ENCODE data around the gene FBXL16. TPM values are rescaled to one million over a fixed set of nuclear protein-coding genes. Genes with fewer than 3 reads are reported as not detected.

Gene FBXL16
- total and polyA plus RNA-seq, 2 experiments from 2014 or later = 8.9 to 12.6 TPM

DNA sequence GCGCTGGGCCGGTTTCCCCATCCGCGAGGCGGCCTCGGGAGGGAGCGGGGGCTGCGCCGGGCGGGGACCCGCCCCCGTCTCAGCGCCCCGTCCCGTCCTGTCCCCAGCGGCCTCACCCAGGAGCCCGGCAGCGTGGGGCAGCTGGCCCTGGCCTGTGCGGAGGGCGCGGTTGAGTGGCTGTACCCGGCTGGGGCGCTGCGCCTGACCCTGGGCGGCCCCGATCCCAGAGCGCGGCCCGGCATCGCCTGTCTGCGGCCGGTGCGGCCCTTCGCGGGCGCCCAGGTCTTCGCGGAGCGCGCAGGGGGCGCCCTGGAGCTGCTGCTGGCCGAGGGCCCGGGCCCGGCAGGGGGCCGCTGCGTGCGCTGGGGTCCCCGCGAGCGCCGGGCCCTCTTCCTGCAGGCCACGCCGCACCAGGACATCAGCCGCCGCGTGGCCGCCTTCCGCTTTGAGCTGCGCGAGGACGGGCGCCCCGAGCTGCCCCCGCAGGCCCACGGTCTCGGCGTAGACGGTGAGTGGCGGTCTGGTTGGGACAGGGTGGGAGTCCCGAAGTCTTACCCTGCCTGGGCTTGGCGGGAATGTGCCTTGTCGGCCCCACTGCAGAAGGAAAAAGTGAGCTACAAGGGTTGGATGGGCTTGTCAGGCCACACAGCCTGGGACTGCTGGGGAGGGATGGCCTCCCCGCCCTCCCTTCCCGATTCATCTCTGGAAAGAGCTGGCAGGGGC, 10.0 kb upstream of the FBXL16 start:
- Histone ChIP-seq H2AFZ (no peak overlapping the region), H3K4me2 (peak overlapping the region; percentile 81), H3K36me3 (ENCODE audit: insufficient read depth) (no peaks in the 10 kb centered on the region), H3K4me3 (peak overlapping the region; percentile 59), H3K27ac (ENCODE audit: low read depth) (no peak overlapping the region), H3K79me2 (replicated peaks; ENCODE audit: insufficient read depth) (no peaks in the 10 kb centered on the region), H3K27me3 (ENCODE audit: insufficient read depth) (peaks cover 53% of the 10 kb centered on the region), H3K4me1 (ENCODE audit: insufficient read depth) (peaks cover 12% of the 10 kb centered on the region; the same call in 1 of the 2 replicates), H3F3A (replicated peaks; ENCODE audit: low read depth) (no peaks in the 10 kb centered on the region), H3K9me2 (ENCODE audit: insufficient read depth) (no peaks in the 10 kb centered on the region), H4K20me1 (replicated peaks; ENCODE audit: insufficient read depth) (no peaks in the 10 kb centered on the region)
- Mint-ChIP-seq H3K27me3 (ENCODE audit: insufficient read depth, low read depth, poor library complexity) (peaks cover 44% of the 10 kb centered on the region), H3K4me1 (peaks cover 13% of the 10 kb centered on the region; the same call in 2 of the 3 replicates), H3K27ac (no peak overlapping the region), H3K4me3 (peak overlapping the region; percentile 64), H3K36me3 (ENCODE audit: low read depth) (no peaks in the 10 kb centered on the region), H3K9me3 (peaks cover 4% of the 10 kb centered on the region; the same call in 1 of the 3 replicates)
- peak; percentile 17 for ATAC-seq
- TF ChIP-seq EZH2 (IDR thresholded peaks at IDR 0.05; ENCODE audit: low read depth, unreplicated experiment) (peak; percentile 17), CREB1 (CRISPR knock-in tag; IDR thresholded peaks at IDR 0.05; ENCODE audit: low read depth) (no peak), NANOG (IDR thresholded peaks at IDR 0.05; ENCODE audit: borderline replicate concordance) (no peak)
- TF ChIP-seq, protein P1, sequence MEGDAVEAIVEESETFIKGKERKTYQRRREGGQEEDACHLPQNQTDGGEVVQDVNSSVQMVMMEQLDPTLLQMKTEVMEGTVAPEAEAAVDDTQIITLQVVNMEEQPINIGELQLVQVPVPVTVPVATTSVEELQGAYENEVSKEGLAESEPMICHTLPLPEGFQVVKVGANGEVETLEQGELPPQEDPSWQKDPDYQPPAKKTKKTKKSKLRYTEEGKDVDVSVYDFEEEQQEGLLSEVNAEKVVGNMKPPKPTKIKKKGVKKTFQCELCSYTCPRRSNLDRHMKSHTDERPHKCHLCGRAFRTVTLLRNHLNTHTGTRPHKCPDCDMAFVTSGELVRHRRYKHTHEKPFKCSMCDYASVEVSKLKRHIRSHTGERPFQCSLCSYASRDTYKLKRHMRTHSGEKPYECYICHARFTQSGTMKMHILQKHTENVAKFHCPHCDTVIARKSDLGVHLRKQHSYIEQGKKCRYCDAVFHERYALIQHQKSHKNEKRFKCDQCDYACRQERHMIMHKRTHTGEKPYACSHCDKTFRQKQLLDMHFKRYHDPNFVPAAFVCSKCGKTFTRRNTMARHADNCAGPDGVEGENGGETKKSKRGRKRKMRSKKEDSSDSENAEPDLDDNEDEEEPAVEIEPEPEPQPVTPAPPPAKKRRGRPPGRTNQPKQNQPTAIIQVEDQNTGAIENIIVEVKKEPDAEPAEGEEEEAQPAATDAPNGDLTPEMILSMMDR (conservative IDR thresholded peaks at IDR 0.05; ENCODE audit: low read depth in 2 of 2) = peak; percentile 9 to 54; a peak in 3 of 4 replicates
- TF ChIP-seq, protein P2, sequence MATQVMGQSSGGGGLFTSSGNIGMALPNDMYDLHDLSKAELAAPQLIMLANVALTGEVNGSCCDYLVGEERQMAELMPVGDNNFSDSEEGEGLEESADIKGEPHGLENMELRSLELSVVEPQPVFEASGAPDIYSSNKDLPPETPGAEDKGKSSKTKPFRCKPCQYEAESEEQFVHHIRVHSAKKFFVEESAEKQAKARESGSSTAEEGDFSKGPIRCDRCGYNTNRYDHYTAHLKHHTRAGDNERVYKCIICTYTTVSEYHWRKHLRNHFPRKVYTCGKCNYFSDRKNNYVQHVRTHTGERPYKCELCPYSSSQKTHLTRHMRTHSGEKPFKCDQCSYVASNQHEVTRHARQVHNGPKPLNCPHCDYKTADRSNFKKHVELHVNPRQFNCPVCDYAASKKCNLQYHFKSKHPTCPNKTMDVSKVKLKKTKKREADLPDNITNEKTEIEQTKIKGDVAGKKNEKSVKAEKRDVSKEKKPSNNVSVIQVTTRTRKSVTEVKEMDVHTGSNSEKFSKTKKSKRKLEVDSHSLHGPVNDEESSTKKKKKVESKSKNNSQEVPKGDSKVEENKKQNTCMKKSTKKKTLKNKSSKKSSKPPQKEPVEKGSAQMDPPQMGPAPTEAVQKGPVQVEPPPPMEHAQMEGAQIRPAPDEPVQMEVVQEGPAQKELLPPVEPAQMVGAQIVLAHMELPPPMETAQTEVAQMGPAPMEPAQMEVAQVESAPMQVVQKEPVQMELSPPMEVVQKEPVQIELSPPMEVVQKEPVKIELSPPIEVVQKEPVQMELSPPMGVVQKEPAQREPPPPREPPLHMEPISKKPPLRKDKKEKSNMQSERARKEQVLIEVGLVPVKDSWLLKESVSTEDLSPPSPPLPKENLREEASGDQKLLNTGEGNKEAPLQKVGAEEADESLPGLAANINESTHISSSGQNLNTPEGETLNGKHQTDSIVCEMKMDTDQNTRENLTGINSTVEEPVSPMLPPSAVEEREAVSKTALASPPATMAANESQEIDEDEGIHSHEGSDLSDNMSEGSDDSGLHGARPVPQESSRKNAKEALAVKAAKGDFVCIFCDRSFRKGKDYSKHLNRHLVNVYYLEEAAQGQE (IDR thresholded peaks at IDR 0.05; ENCODE audit: unreplicated experiment) = no peak
- DNase-seq (ENCODE audit: low spot score) = peak; percentile 62

DNA sequence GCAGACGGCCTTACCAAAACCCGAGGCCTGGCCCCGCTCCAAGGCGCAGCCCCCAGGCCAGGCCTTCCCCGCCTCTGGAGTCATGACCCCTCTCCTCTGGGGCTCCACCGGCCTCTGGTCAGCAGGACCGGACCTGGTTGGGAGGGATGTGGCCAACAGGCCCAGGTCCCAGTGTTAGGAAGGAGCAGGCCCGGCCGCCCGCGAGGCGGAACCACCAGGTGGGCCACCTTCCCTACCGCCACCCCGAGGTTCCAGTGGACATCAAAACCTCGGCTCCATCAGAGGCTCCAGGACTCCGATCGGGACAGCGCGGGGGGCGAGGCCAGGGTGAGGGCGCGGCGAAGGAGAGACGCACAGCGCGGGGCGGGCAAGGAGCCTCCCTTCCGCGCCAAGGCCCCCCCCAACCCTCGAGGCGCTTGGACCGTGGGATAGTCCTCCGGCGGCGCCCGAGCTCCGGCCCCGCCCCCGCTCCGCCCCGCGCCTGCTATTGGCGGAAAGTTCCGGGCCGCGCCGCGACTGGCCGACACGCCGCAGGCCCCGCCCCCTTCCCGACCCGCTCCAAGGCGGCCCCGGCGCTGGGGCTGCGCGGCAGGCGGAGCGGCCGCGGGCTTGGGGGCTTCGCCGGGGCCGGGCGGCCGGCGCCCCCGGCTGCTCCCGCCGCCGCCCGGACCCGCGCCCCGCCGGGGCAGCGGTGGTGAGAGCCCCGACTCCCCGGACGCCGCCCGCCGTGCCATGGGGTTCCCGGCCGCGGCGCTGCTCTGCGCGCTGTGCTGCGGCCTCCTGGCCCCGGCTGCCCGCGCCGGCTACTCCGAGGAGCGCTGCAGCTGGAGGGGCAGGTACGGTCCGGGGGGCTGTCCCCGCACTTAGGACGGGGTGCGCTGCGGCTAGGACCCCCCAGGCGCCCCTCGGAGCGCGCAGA, 9.2 kb upstream of the FBXL16 start, which contains the start of gene METRN:
Gene METRN, plus strand, starts transcription at position 561 of the 919 bp plus-strand sequence. Its CDS starts 172 bp downstream, at position 733.
- Mint-ChIP-seq H3K36me3 (ENCODE audit: low read depth) (no peaks in the 10 kb centered on the region), H3K4me1 (peaks cover 8% of the 10 kb centered on the region; the same call in 2 of the 3 replicates), H3K4me3 (peak within 1 kb of the TSS; percentile 64), H3K27ac (no peak within 1 kb of the TSS), H3K9me3 (peaks cover 4% of the 10 kb centered on the region; the same call in 1 of the 3 replicates), H3K27me3 (ENCODE audit: insufficient read depth, low read depth, poor library complexity) (peaks cover 37% of the 10 kb centered on the region)
- H3F3A ChIP-seq (replicated peaks; ENCODE audit: low read depth) = no peaks in the 10 kb centered on the region
- peak within 1 kb of the TSS; percentile 59 for H3K4me3 ChIP-seq
- peak; percentile 44 for ATAC-seq
- H3K27me3 ChIP-seq (ENCODE audit: insufficient read depth) = peaks cover 53% of the 10 kb centered on the region
- peak; percentile 28 for TF ChIP-seq POLR2AphosphoS5 (IDR thresholded peaks at IDR 0.05; ENCODE audit: low read depth)
- TF ChIP-seq, protein P1 (conservative IDR thresholded peaks at IDR 0.05; ENCODE audit: low read depth in 2 of 2) = no peak
- H3K27ac ChIP-seq (ENCODE audit: low read depth) = no peak within 1 kb of the TSS
- no peaks in the 10 kb centered on the region for H4K20me1 ChIP-seq (replicated peaks; ENCODE audit: insufficient read depth)
- peak; percentile 95 for DNase-seq (ENCODE audit: low spot score)
- H3K9me2 ChIP-seq (ENCODE audit: insufficient read depth) = no peaks in the 10 kb centered on the region
- no peaks in the 10 kb centered on the region for H3K36me3 ChIP-seq (ENCODE audit: insufficient read depth)
- peak within 1 kb of the TSS; percentile 76 for H2AFZ ChIP-seq
- H3K4me2 ChIP-seq = peak within 1 kb of the TSS; percentile 81
- H3K4me1 ChIP-seq (ENCODE audit: insufficient read depth) = peaks cover 6% of the 10 kb centered on the region; the same call in 1 of the 2 replicates
- H3K79me2 ChIP-seq (replicated peaks; ENCODE audit: insufficient read depth) = no peaks in the 10 kb centered on the region

Data from GM23338 (cell line).